Neural progenitor cell (in vitro differentiated cells): ENCODE measurements around the gene DHRS12.

ENCODE experiments used
- EZH2 ChIP-seq: fragments of 200-600 bp; sonication (generic); IDR thresholded peaks from 2 replicates; pipeline ENCODE4 v1.6.1; 2017; ENCODE audit warnings: antibody characterized with exemption, mild to moderate bottlenecking, moderate library complexity
- EZH2phosphoT487 ChIP-seq: fragments of 200-600 bp; sonication (generic); IDR thresholded peaks from 2 replicates; pipeline ENCODE4 v1.6.1; 2017; ENCODE audit warnings: antibody characterized with exemption
- TF ChIP-seq, protein P1 (sequence below): fragments of 200-600 bp; sonication (generic); IDR thresholded peaks from 2 replicates; pipeline ENCODE4 v1.5.1; 2017; ENCODE audit warnings: antibody characterized with exemption, mild to moderate bottlenecking

DNA sequence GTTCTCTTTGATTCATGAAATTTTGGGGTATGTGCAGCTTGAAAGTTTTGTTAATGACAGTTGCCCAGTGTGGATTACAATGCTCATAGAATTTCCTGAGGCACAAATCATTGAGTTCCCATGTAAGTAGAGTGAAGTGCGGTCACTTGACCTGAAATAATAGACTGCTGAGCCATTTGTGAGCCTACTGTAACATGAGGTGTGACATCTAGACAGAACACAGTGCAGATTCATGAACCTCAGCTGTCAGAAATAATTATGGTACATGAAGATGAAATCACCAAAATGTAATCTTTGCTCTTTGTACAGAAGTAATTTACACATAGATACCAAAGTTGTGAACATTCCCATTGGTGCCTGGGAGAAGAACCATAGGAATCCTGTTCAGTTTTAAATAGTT, 84.6 kb downstream of the DHRS12 start:
- TF ChIP-seq, protein P1, sequence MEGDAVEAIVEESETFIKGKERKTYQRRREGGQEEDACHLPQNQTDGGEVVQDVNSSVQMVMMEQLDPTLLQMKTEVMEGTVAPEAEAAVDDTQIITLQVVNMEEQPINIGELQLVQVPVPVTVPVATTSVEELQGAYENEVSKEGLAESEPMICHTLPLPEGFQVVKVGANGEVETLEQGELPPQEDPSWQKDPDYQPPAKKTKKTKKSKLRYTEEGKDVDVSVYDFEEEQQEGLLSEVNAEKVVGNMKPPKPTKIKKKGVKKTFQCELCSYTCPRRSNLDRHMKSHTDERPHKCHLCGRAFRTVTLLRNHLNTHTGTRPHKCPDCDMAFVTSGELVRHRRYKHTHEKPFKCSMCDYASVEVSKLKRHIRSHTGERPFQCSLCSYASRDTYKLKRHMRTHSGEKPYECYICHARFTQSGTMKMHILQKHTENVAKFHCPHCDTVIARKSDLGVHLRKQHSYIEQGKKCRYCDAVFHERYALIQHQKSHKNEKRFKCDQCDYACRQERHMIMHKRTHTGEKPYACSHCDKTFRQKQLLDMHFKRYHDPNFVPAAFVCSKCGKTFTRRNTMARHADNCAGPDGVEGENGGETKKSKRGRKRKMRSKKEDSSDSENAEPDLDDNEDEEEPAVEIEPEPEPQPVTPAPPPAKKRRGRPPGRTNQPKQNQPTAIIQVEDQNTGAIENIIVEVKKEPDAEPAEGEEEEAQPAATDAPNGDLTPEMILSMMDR, result no peak
- TF ChIP-seq EZH2 (no peak), EZH2phosphoT487 (no peak)
